Measurements from ENCODE around the gene EEIG2. TPM values are rescaled to one million over a fixed set of nuclear protein-coding genes. Genes with fewer than 3 reads are reported as not detected.
A peak's percentile ranks its signal among the peaks of the same experiment; 100 is the strongest.

The EEIG2 gene
- total RNA-seq, 2 donors from 2014 or later, result 7.0 to 9.2 TPM

GRCh38 chr1:108554682-108555427 lies 5.0 kb upstream of the EEIG2 start:
- Histone ChIP-seq H3K27me3 (no peaks in the 10 kb centered on the region), H3K4me1 (no peaks in the 10 kb centered on the region), H3K36me3 (replicated peaks in 1 of 2; ENCODE audit: insufficient read depth in 1 of 2, low read depth in 2 of 2) (no peaks in the 10 kb centered on the region), H3K4me3 (no peak overlapping the region), H3K9me3 (no peaks in the 10 kb centered on the region), H3K27ac (no peak overlapping the region)
- ATAC-seq (no peak), DNase-seq (no peak)
- WGBS, 2 donors, result 46 to 70% methylated on average over 4 of the region's 4 CpGs
- intact Hi-C loops (cut with DNase I), result no loop called here
- TF ChIP-seq POLR2A (IDR thresholded peaks at IDR 0.05), result no peak
- TF ChIP-seq, protein P1, sequence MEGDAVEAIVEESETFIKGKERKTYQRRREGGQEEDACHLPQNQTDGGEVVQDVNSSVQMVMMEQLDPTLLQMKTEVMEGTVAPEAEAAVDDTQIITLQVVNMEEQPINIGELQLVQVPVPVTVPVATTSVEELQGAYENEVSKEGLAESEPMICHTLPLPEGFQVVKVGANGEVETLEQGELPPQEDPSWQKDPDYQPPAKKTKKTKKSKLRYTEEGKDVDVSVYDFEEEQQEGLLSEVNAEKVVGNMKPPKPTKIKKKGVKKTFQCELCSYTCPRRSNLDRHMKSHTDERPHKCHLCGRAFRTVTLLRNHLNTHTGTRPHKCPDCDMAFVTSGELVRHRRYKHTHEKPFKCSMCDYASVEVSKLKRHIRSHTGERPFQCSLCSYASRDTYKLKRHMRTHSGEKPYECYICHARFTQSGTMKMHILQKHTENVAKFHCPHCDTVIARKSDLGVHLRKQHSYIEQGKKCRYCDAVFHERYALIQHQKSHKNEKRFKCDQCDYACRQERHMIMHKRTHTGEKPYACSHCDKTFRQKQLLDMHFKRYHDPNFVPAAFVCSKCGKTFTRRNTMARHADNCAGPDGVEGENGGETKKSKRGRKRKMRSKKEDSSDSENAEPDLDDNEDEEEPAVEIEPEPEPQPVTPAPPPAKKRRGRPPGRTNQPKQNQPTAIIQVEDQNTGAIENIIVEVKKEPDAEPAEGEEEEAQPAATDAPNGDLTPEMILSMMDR (IDR thresholded peaks at IDR 0.05), result no peak

DNA sequence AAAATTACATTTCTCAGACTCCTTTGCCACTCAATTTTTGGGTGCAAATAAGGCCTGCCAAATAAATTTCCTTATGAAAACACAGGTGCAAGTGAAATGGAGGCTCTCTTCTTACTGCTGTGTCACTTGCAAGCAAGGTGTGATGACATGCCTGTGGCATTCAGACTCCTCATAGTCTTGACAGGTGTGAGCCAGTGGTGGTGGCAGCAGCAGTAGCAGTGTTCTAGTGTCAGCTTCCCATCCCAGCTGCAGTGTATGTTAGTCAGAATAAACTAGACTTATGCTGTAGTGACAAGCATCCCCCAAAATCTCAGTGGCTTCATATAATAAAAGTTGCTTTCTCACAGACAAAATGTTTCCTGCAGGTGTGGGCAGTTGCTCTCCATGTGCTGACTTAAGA lies 3.8 kb upstream of the EEIG2 start:
- TF ChIP-seq, protein P1 (IDR thresholded peaks at IDR 0.05), result no peak
- TF ChIP-seq POLR2A (IDR thresholded peaks at IDR 0.05), result no peak
- intact Hi-C loops (cut with DNase I), result no loop called here
- Histone ChIP-seq H3K27ac (peak overlapping the region in 1 of 4 donors; percentile 39), H3K9me3 (no peaks in the 10 kb centered on the region), H3K4me1 (peaks cover 6% of the 10 kb centered on the region), H3K4me3 (no peak overlapping the region), H3K27me3 (no peaks in the 10 kb centered on the region), H3K36me3 (replicated peaks in 1 of 2; ENCODE audit: insufficient read depth in 1 of 2, low read depth in 2 of 2) (no peaks in the 10 kb centered on the region)
- ATAC-seq (no peak), DNase-seq (no peak)

- no peak for TF ChIP-seq POLR2A (IDR thresholded peaks at IDR 0.05)
- TF ChIP-seq, protein P1 (IDR thresholded peaks at IDR 0.05), result no peak
- ATAC-seq (no peak), DNase-seq (peak in 1 of 4 donors; percentile 44)
- intact Hi-C loops (cut with DNase I), result no loop called here
- H3K27ac ChIP-seq, result peak overlapping the region in 1 of 4 donors; percentile 56
- 64 to 68% methylated on average over 4 of the region's 4 CpGs for WGBS, 2 donors
- no peaks in the 10 kb centered on the region for H3K36me3 ChIP-seq (replicated peaks in 1 of 2; ENCODE audit: insufficient read depth in 1 of 2, low read depth in 2 of 2)
- peaks cover 11% of the 10 kb centered on the region for H3K4me1 ChIP-seq
- H3K9me3 ChIP-seq, result no peaks in the 10 kb centered on the region
- H3K27me3 ChIP-seq, result no peaks in the 10 kb centered on the region
- H3K4me3 ChIP-seq, result no peak overlapping the region
Observed at GRCh38 chr1:108556499-108556898, 3.4 kb upstream of the EEIG2 start.

GRCh38 chr1:108557296-108557695 lies 2.6 kb upstream of the EEIG2 start:
- Histone ChIP-seq H3K4me1 (peaks cover 18% of the 10 kb centered on the region), H3K36me3 (replicated peaks in 1 of 2; ENCODE audit: insufficient read depth in 1 of 2, low read depth in 2 of 2) (no peaks in the 10 kb centered on the region), H3K9me3 (no peaks in the 10 kb centered on the region), H3K27me3 (no peaks in the 10 kb centered on the region), H3K27ac (peak overlapping the region in 1 of 4 donors; percentile 56), H3K4me3 (no peak overlapping the region)
- no peak for ATAC-seq
- TF ChIP-seq, protein P1 (IDR thresholded peaks at IDR 0.05), result no peak
- TF ChIP-seq POLR2A (IDR thresholded peaks at IDR 0.05), result no peak
- DNase-seq, result no peak
- intact Hi-C loops (cut with DNase I), result no loop called here

All from body of pancreas (tissue), 4 donors.